ENCODE results near the gene H2BK1. TPM values are rescaled to one million over a fixed set of nuclear protein-coding genes. Genes with fewer than 3 reads are reported as not detected.

H2BK1 gene
- total and polyA plus RNA-seq, 10 donors = 0.24 TPM; not detected in 9

GRCh38 chr7:151249732-151250072, 39.4 kb upstream of the H2BK1 start:
- DNase-seq = no peak
- H3K27me3 ChIP-seq (replicated peaks in 1 of 7) = peaks cover 0 to 99% (median 9%) of the 10 kb centered on the region in 7 donors
- H3K4me3 ChIP-seq = peak overlapping the region in 4 of 8 donors; percentile 50 to 76 (median 52)
- intact Hi-C loops (cut with DNase I; ENCODE audit: low total_unique reads) = loop anchor here (10.0 kb wide), 1 partner anchor 55 kb away; no protein-coding TSS in a partner anchor
- TF ChIP-seq POLR2A (IDR thresholded peaks at IDR 0.05) (no peak), POLR2AphosphoS5 (IDR thresholded peaks at IDR 0.05) (no peak)
- TF ChIP-seq, protein P1, sequence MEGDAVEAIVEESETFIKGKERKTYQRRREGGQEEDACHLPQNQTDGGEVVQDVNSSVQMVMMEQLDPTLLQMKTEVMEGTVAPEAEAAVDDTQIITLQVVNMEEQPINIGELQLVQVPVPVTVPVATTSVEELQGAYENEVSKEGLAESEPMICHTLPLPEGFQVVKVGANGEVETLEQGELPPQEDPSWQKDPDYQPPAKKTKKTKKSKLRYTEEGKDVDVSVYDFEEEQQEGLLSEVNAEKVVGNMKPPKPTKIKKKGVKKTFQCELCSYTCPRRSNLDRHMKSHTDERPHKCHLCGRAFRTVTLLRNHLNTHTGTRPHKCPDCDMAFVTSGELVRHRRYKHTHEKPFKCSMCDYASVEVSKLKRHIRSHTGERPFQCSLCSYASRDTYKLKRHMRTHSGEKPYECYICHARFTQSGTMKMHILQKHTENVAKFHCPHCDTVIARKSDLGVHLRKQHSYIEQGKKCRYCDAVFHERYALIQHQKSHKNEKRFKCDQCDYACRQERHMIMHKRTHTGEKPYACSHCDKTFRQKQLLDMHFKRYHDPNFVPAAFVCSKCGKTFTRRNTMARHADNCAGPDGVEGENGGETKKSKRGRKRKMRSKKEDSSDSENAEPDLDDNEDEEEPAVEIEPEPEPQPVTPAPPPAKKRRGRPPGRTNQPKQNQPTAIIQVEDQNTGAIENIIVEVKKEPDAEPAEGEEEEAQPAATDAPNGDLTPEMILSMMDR (IDR thresholded peaks at IDR 0.05 in 8 of 11, conservative IDR thresholded peaks at IDR 0.05 in 3 of 11) = no peak
- no peaks in the 10 kb centered on the region for H3K36me3 ChIP-seq
- peak overlapping the region in 7 of 8 donors; percentile 77 to 84 (median 79) for H3K27ac ChIP-seq
- WGBS, 5 donors = 19 to 39% (median 32%) methylated on average over 4 to 5 of the region's 5 CpGs
- H3K4me1 ChIP-seq = peaks cover 26 to 83% (median 67%) of the 10 kb centered on the region in 6 donors
- H3K9me3 ChIP-seq = no peaks in the 10 kb centered on the region

- TF ChIP-seq POLR2A (IDR thresholded peaks at IDR 0.05) (no peak), POLR2AphosphoS5 (IDR thresholded peaks at IDR 0.05) (peak; percentile 25 to 68 (median 67))
- Histone ChIP-seq H3K36me3 (no peaks in the 10 kb centered on the region), H3K4me3 (peak overlapping the region; percentile 1 to 76 (median 50)), H3K27me3 (replicated peaks in 1 of 7) (peaks cover 0 to 100% (median 10%) of the 10 kb centered on the region in 7 donors), H3K4me1 (peaks cover 31 to 89% (median 72%) of the 10 kb centered on the region in 6 donors), H3K27ac (peak overlapping the region in 7 of 8 donors; percentile 77 to 84 (median 79)), H3K9me3 (no peaks in the 10 kb centered on the region)
- peak; percentile 86 for DNase-seq
- 5 to 12% (median 7%) methylated on average over 14 to 45 of the region's 45 CpGs for WGBS, 5 donors
- intact Hi-C loops (cut with DNase I; ENCODE audit: low total_unique reads) = loop anchor here (10.0 kb wide), 1 partner anchor 56 kb away; no protein-coding TSS in a partner anchor
Observed at GRCh38 chr7:151249034-151249731, 38.9 kb upstream of the H2BK1 start.

DNA sequence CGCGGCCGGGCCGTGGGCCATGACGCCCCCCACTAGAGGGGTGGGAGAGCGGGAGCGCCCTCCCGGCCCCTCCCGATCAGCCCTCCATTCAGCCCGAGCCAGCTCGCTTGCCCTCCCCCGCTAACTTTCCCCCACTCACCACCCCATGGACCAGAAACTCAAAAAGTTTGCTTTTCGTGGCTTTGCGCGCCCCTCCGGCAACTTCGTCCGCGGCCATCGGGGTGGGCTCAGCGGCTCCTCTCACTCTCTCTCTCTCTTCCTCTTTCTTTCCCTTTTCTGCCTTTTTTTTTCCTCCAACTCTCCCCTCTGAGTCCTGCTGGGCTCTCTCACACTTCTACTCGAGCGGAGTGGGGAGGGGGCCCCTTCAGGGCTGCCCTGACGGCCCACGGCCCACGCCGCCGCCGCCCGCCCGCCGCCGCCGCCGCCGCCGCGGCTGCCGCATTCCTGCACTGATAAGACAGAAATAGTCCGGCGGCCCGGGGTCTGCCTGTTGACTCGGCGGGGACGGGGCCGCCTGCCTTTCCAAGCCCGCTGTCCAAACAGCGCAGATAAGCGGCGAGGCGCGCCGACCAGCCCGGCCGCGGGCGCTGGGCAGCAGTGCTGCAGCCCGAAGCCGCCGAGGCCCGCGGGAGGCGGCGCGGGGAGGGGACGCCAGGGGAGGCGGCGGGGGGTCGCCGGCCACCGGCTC, 38.2 kb upstream of the H2BK1 start, which contains the start of gene SMARCD3:
TSS of gene SMARCD3 (minus strand) at position 349 of the 688 bp plus-strand sequence. CDS start at position 217, 132 bp downstream.
- H3K9me3 ChIP-seq = no peaks in the 10 kb centered on the region
- TF ChIP-seq POLR2A (IDR thresholded peaks at IDR 0.05) (no peak), POLR2AphosphoS5 (IDR thresholded peaks at IDR 0.05) (no peak)
- TF ChIP-seq, protein P1 (IDR thresholded peaks at IDR 0.05 in 8 of 11, conservative IDR thresholded peaks at IDR 0.05 in 3 of 11) = no peak
- peak within 1 kb of the TSS; percentile 25 to 76 (median 50) for H3K4me3 ChIP-seq
- H3K27ac ChIP-seq = peak within 1 kb of the TSS in 7 of 8 donors; percentile 77 to 84 (median 79)
- H3K36me3 ChIP-seq = no peaks in the 10 kb centered on the region
- peak; percentile 85 for DNase-seq
- H3K27me3 ChIP-seq (replicated peaks in 1 of 7) = peaks cover 0 to 99% (median 10%) of the 10 kb centered on the region in 7 donors
- WGBS, 5 donors = 1% methylated on average over 42 to 71 of the region's 71 CpGs
- intact Hi-C loops (cut with DNase I; ENCODE audit: low total_unique reads) = loop anchor here (10.0 kb wide), 1 partner anchor 56 kb away; no protein-coding TSS in a partner anchor
- H3K4me1 ChIP-seq = peaks cover 38 to 96% (median 79%) of the 10 kb centered on the region in 6 donors

GRCh38 chr7:151247611-151248345, 37.5 kb upstream of the H2BK1 start:
- peaks cover 43 to 97% (median 84%) of the 10 kb centered on the region in 6 donors for H3K4me1 ChIP-seq
- peak; percentile 72 for DNase-seq
- no peaks in the 10 kb centered on the region for H3K36me3 ChIP-seq
- no peaks in the 10 kb centered on the region for H3K9me3 ChIP-seq
- H3K4me3 ChIP-seq = peak overlapping the region; percentile 25 to 76 (median 50)
- peak overlapping the region in 7 of 8 donors; percentile 77 to 84 (median 79) for H3K27ac ChIP-seq
- intact Hi-C loops (cut with DNase I; ENCODE audit: low total_unique reads) = loop anchor here (10.0 kb wide), 1 partner anchor 57 kb away; no protein-coding TSS in a partner anchor
- WGBS, 5 donors = 8 to 13% (median 11%) methylated on average over 12 to 29 of the region's 29 CpGs
- TF ChIP-seq POLR2A (IDR thresholded peaks at IDR 0.05) (no peak), POLR2AphosphoS5 (IDR thresholded peaks at IDR 0.05) (no peak)
- TF ChIP-seq, protein P1 (IDR thresholded peaks at IDR 0.05 in 8 of 11, conservative IDR thresholded peaks at IDR 0.05 in 3 of 11) = no peak
- peaks cover 0 to 92% (median 10%) of the 10 kb centered on the region in 7 donors for H3K27me3 ChIP-seq (replicated peaks in 1 of 7)

All from spleen (tissue), 11 donors.